Neuronal stem cell (in vitro differentiated cells): Measurements from ENCODE around the gene ZNF618.
A peak's percentile ranks its signal among the peaks of the same experiment; 100 is the strongest.

Source experiments
- DNase-seq: peaks from one replicate; pipeline ENCODE4 v3.0.0-alpha.2; 2013; ENCODE audit warnings: low spot score
- H2AFZ ChIP-seq: one replicate; pipeline ENCODE4 v1.6.1; 2013; ENCODE audit warnings: mild to moderate bottlenecking, low read length, inconsistent platforms
- H2AK5ac ChIP-seq: 2 replicates; pipeline ENCODE4 v1.6.1; 2013; ENCODE audit warnings: low read depth, mild to moderate bottlenecking, inconsistent platforms, low read length, moderate library complexity, mixed read lengths
- H2BK120ac ChIP-seq: 2 replicates; pipeline ENCODE4 v1.6.1; 2013; ENCODE audit warnings: low read depth, mild to moderate bottlenecking, inconsistent platforms, low read length, moderate library complexity, mixed read lengths
- H2BK12ac ChIP-seq: one replicate; pipeline ENCODE4 v1.6.1; 2013; ENCODE audit warnings: low read length, inconsistent platforms
- H2BK15ac ChIP-seq: 2 replicates; pipeline ENCODE4 v1.6.1; 2013; ENCODE audit warnings: mild to moderate bottlenecking, low read length, inconsistent platforms, mixed read lengths
- H2BK5ac ChIP-seq: one replicate; pipeline ENCODE4 v1.6.1; 2013; ENCODE audit warnings: inconsistent platforms, mild to moderate bottlenecking, low read length, moderate library complexity
- H3K14ac ChIP-seq: one replicate; pipeline ENCODE4 v1.6.1; 2013; ENCODE audit warnings: low read length, inconsistent platforms
- H3K18ac ChIP-seq: 2 replicates; pipeline ENCODE4 v1.6.1; 2013; ENCODE audit warnings: low read length, inconsistent platforms
- H3K23ac ChIP-seq: 2 replicates; pipeline ENCODE4 v1.6.1; 2013; ENCODE audit warnings: low read depth, mild to moderate bottlenecking, mixed read lengths, low read length, inconsistent platforms; ENCODE audit not compliant: poor library complexity
- H3K27ac ChIP-seq: replicated peaks from 3 replicates; pipeline ENCODE4 v1.5.1; 2013; ENCODE audit warnings: low read length, inconsistent platforms
- H3K27me3 ChIP-seq, 3 experiments: 2 replicates each; pipeline ENCODE4 v1.6.1; 2013; ENCODE audit warnings: low read length in 3 of 3, mild to moderate bottlenecking in 2 of 3, inconsistent platforms in 1 of 3, low read depth in 1 of 3, mixed read lengths in 1 of 3, moderate library complexity in 1 of 3; ENCODE audit not compliant: control insufficient read depth in 3 of 3, insufficient read depth in 3 of 3
- H3K36me3 ChIP-seq, 2 donors: replicated peaks in 1 of 2; 2 replicates each; pipeline ENCODE4 v1.6.1; 2013; ENCODE audit warnings: low read length in 2 of 2; ENCODE audit not compliant: control insufficient read depth in 2 of 2, insufficient read depth in 2 of 2
- H3K4ac ChIP-seq: 2 replicates; pipeline ENCODE4 v1.6.1; 2013; ENCODE audit warnings: inconsistent platforms, mild to moderate bottlenecking, low read length, moderate library complexity
- H3K4me1 ChIP-seq, 2 donors: 1 replicate in 1 of 2; 2 replicates in 1 of 2; pipeline ENCODE4 v1.6.1; 2013; ENCODE audit warnings: low read length in 2 of 2, low read depth in 1 of 2; ENCODE audit not compliant: control insufficient read depth in 2 of 2, insufficient read depth in 1 of 2
- H3K4me2 ChIP-seq: one replicate; pipeline ENCODE4 v1.6.1; 2013; ENCODE audit warnings: mild to moderate bottlenecking, low read length, inconsistent platforms; ENCODE audit not compliant: insufficient read depth, poor library complexity, severe bottlenecking
- H3K4me3 ChIP-seq, 2 donors: 2 replicates each; pipeline ENCODE4 v1.5.1; 2013; ENCODE audit warnings: low read length in 2 of 2, mild to moderate bottlenecking in 2 of 2, inconsistent platforms in 1 of 2, moderate library complexity in 1 of 2
- H3K79me1 ChIP-seq: one replicate; pipeline ENCODE4 v1.6.1; 2013; ENCODE audit warnings: low read depth, mild to moderate bottlenecking, inconsistent platforms, low read length, moderate library complexity
- H3K9ac ChIP-seq: one replicate; pipeline ENCODE4 v1.6.1; 2013; ENCODE audit warnings: mild to moderate bottlenecking, low read depth, low read length, inconsistent platforms; ENCODE audit not compliant: poor library complexity
- H3K9me3 ChIP-seq, 2 donors: replicated peaks in 1 of 2; 2 replicates each; pipeline versions ENCODE3 to v1.6.1; 2013; ENCODE audit warnings: low read length in 2 of 2, mild to moderate bottlenecking in 2 of 2, inconsistent platforms in 1 of 2, low read depth in 1 of 2, mixed read lengths in 1 of 2, moderate library complexity in 1 of 2; ENCODE audit not compliant: control insufficient read depth in 2 of 2, insufficient read depth in 1 of 2
- H4K8ac ChIP-seq: one replicate; pipeline ENCODE4 v1.6.1; 2013; ENCODE audit warnings: low read depth, mild to moderate bottlenecking, inconsistent platforms, low read length, moderate library complexity
- H4K91ac ChIP-seq: one replicate; pipeline ENCODE4 v1.6.1; 2013; ENCODE audit warnings: low read length, low read depth, mild to moderate bottlenecking, inconsistent platforms; ENCODE audit not compliant: poor library complexity
- WGBS, 2 donors: extraction: QIAGEN DNeasy Blood & Tissue Kit; methylation state at CpG; one replicate each; pipeline ENCODE4 v1.1.7; 2013; ENCODE audit warnings: missing lambda C conversion rate in 2 of 2, mixed read lengths in 1 of 2; ENCODE audit not compliant: insufficient read length in 2 of 2, insufficient replicate concordance in 1 of 2; ENCODE audit errors: extremely low coverage in 2 of 2; 5-methylcytosine and 5-hydroxymethylcytosine counted together

Gene ZNF618

GRCh38 chr9:113957821-113958341 is 81.8 kb downstream of the ZNF618 start:
- Histone ChIP-seq H2AFZ (no peak overlapping the region), H3K4me1 (peaks cover 0 to 3% of the 10 kb centered on the region in 2 donors), H3K14ac (no peak overlapping the region), H3K18ac (no peak overlapping the region), H3K9ac (no peak overlapping the region), H2BK5ac (no peak overlapping the region), H3K9me3 (peaks cover 0 to 2% of the 10 kb centered on the region in 2 donors), H2BK120ac (no peak overlapping the region), H3K36me3 (peaks cover 2 to 15% of the 10 kb centered on the region in 2 donors), H4K91ac (no peak overlapping the region), H3K79me1 (no peaks in the 10 kb centered on the region), H2BK15ac (no peak overlapping the region), H3K4ac (no peak overlapping the region), H2BK12ac (no peak overlapping the region), H3K27me3 (no peaks in the 10 kb centered on the region), H3K4me2 (no peak overlapping the region), H4K8ac (no peak overlapping the region), H3K27ac (no peak overlapping the region), H3K4me3 (peak overlapping the region in 1 of 2 donors; percentile 26), H3K23ac (no peak overlapping the region), H2AK5ac (no peak overlapping the region)
- no peak for DNase-seq
- WGBS, 2 donors, result no CpG with 5 or more reads among the region's 4 CpGs

GRCh38 chr9:113958556-113958955 is 82.4 kb downstream of the ZNF618 start:
- Histone ChIP-seq H3K18ac (no peak overlapping the region), H3K23ac (no peak overlapping the region), H3K4ac (no peak overlapping the region), H3K4me3 (no peak overlapping the region), H4K8ac (no peak overlapping the region), H2AFZ (no peak overlapping the region), H3K9me3 (peaks cover 0 to 2% of the 10 kb centered on the region in 2 donors), H2BK5ac (no peak overlapping the region), H3K79me1 (no peaks in the 10 kb centered on the region), H2BK15ac (no peak overlapping the region), H3K4me1 (peaks cover 0 to 3% of the 10 kb centered on the region in 2 donors), H3K27ac (no peak overlapping the region), H3K14ac (no peak overlapping the region), H3K9ac (no peak overlapping the region), H3K27me3 (no peaks in the 10 kb centered on the region), H4K91ac (no peak overlapping the region), H3K4me2 (no peak overlapping the region), H2BK120ac (no peak overlapping the region), H2AK5ac (no peak overlapping the region), H2BK12ac (no peak overlapping the region), H3K36me3 (peaks cover 2 to 15% of the 10 kb centered on the region in 2 donors)
- DNase-seq, result no peak
- no CpG with 5 or more reads among the region's 6 CpGs for WGBS, 2 donors

GRCh38 chr9:113960768-113961167 is 84.7 kb downstream of the ZNF618 start:
- no peak overlapping the region for H3K9ac ChIP-seq
- H2BK5ac ChIP-seq, result no peak overlapping the region
- H4K8ac ChIP-seq, result no peak overlapping the region
- no peak overlapping the region for H3K4me2 ChIP-seq
- H3K27ac ChIP-seq, result no peak overlapping the region
- no peak overlapping the region for H3K23ac ChIP-seq
- no peak overlapping the region for H4K91ac ChIP-seq
- H2BK120ac ChIP-seq, result no peak overlapping the region
- H2BK15ac ChIP-seq, result no peak overlapping the region
- H3K4me1 ChIP-seq, result peaks cover 4 to 6% of the 10 kb centered on the region in 2 donors
- H2BK12ac ChIP-seq, result no peak overlapping the region
- no peaks in the 10 kb centered on the region for H3K27me3 ChIP-seq
- no peak overlapping the region for H3K4ac ChIP-seq
- no peak overlapping the region for H3K18ac ChIP-seq
- WGBS, 2 donors, result no CpG with 5 or more reads among the region's 6 CpGs
- no peaks in the 10 kb centered on the region for H3K79me1 ChIP-seq
- no peak overlapping the region for H3K4me3 ChIP-seq
- no peak for DNase-seq
- H3K9me3 ChIP-seq, result peaks cover 0 to 2% of the 10 kb centered on the region in 2 donors
- H2AK5ac ChIP-seq, result no peak overlapping the region
- H3K14ac ChIP-seq, result no peak overlapping the region
- H3K36me3 ChIP-seq, result peaks cover 5 to 15% of the 10 kb centered on the region in 2 donors
- no peak overlapping the region for H2AFZ ChIP-seq

GRCh38 chr9:113962396-113962795 is 86.3 kb downstream of the ZNF618 start:
- no peak overlapping the region for H3K4me2 ChIP-seq
- no peak overlapping the region for H3K23ac ChIP-seq
- H3K27ac ChIP-seq, result no peak overlapping the region
- no peak overlapping the region for H3K4me3 ChIP-seq
- no peak overlapping the region for H2BK120ac ChIP-seq
- no peak overlapping the region for H2BK5ac ChIP-seq
- no peak overlapping the region for H3K4ac ChIP-seq
- no peak overlapping the region for H4K8ac ChIP-seq
- H3K27me3 ChIP-seq, result no peaks in the 10 kb centered on the region
- H3K9me3 ChIP-seq, result no peaks in the 10 kb centered on the region
- H3K79me1 ChIP-seq, result no peaks in the 10 kb centered on the region
- no peak overlapping the region for H4K91ac ChIP-seq
- peaks cover 4 to 6% of the 10 kb centered on the region in 2 donors for H3K4me1 ChIP-seq
- H2AFZ ChIP-seq, result no peak overlapping the region
- DNase-seq, result no peak
- H2AK5ac ChIP-seq, result no peak overlapping the region
- WGBS, 2 donors, result no CpG with 5 or more reads among the region's 1 CpG
- peaks cover 7 to 23% of the 10 kb centered on the region in 2 donors for H3K36me3 ChIP-seq
- no peak overlapping the region for H3K9ac ChIP-seq
- no peak overlapping the region for H3K18ac ChIP-seq
- no peak overlapping the region for H2BK12ac ChIP-seq
- no peak overlapping the region for H2BK15ac ChIP-seq
- no peak overlapping the region for H3K14ac ChIP-seq
